AG04450 (cell line): ENCODE data around the gene THAP12. TPM values are rescaled to one million over a fixed set of nuclear protein-coding genes. Genes with fewer than 3 reads are reported as not detected.
"Not testable (repeated sequence)": the region's sequence is repeated elsewhere in the genome, so short reads cannot be mapped to it uniquely, and the experiment has no call there.

Experiments
- CTCF ChIA-PET: fragments of 300-600, 350-600 bp; formaldehyde crosslinking; extraction: SDS; loops from one replicate; lab custom pipeline; 2022; ENCODE audit warnings: antibody characterized with exemption, inconsistent platforms; lab: Charles Lee
- POLR2A ChIA-PET: fragments of 350-600 bp; formaldehyde crosslinking; extraction: SDS; loops from one replicate; lab custom pipeline; 2021; ENCODE audit warnings: antibody characterized with exemption, inconsistent platforms; lab: Yijun Ruan, JAX
- DNase-seq: peaks from one replicate; pipeline ENCODE4 v3.0.0-alpha.2; 2011; ENCODE audit warnings: low read depth, low spot score
- H3K27ac ChIP-seq: one replicate; pipeline ENCODE4 v1.5.1; 2012; ENCODE audit warnings: low read depth, low read length, control low read depth
- H3K27me3 ChIP-seq: one replicate; pipeline ENCODE4 v1.6.0; 2012; ENCODE audit warnings: low read length; ENCODE audit not compliant: control insufficient read depth, insufficient read depth
- H3K4me3 ChIP-seq: 2 replicates; pipeline ENCODE4 v1.5.1; 2011; ENCODE audit warnings: mild to moderate bottlenecking, low read depth, low read length, control low read depth
- H3K9me3 ChIP-seq: 2 replicates; pipeline ENCODE4 v1.5.1; 2012; ENCODE audit warnings: low read length; ENCODE audit not compliant: control insufficient read depth, insufficient read depth
- CTCF ChIP-seq: IDR thresholded peaks from 2 replicates; pipeline ENCODE4 v1.5.1; 2011; ENCODE audit warnings: low read depth, low read length, control low read depth, inconsistent platforms
- polyA plus RNA-seq: library from polyadenylated mRNA; depleted of rRNA; stranded (reverse); fragments of >200 nt; gene quantifications from 2 replicates; pipeline ENCODE4 v1.2.3, GENCODE V29; 2011

The THAP12 gene
- polyA plus RNA-seq, 1 experiment = 54.7 TPM

- H3K9me3 ChIP-seq = no peaks in the 10 kb centered on the region
- H3K27me3 ChIP-seq = peaks cover 12% of the 10 kb centered on the region
- ChIA-PET POLR2A (no interaction called here), CTCF (no interaction called here)
- no peak for DNase-seq
- H3K4me3 ChIP-seq = no peak overlapping the region
- TF ChIP-seq CTCF = peak; percentile 19; the same call in 1 of the 2 replicates
- H3K27ac ChIP-seq = no peak overlapping the region
Observed at GRCh38 chr11:76419896-76420295, 39.0 kb upstream of the THAP12 start.

DNA sequence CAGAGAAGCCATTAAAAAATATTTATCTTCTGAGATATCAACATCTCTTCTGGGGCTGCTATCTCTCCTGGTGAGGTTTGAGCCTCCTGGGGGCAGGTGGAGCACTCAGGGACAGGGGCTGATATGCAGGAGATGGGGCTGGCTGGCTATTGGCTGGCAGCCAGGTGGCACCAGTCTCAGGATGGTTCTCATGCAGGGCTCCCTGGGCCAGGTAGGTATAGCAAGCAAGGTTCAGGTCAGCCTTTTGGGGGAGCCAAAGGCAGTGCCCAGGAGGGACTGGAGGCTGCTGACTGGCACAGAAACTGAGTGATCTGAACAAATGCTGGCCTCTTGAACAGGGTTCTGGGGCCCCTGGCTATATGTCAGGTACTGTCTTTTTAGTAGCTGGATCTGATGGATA lies 34.1 kb upstream of the THAP12 start:
- ChIA-PET POLR2A (no interaction called here), CTCF (no interaction called here)
- Histone ChIP-seq H3K4me3 (no peak overlapping the region), H3K27me3 (peaks cover 16% of the 10 kb centered on the region), H3K27ac (no peak overlapping the region), H3K9me3 (no peaks in the 10 kb centered on the region)
- no peak for TF ChIP-seq CTCF
- DNase-seq = no peak

DNA sequence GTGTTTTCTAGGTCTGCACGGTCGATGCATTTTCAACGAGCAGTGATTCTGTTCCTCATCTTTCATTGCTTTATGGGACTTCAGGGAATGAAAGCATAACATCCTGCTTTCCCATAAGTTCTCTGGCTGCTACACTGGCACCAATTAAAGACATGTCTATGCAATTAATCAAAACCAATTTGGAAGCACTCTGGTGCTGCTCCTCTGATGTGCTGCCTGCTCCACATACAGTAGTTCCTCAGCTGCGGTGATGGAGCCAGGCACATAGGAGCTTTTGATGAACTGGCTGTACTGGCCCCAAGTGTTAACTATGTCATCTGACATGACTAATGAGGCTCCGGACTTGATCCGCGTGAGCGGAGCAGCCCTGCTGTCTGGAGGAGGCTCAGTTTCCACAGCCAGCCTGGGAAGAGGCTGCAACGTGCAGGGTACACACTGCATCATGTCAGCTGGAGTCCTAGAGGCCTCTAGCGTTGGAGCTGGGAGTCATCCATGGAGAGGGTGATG lies 30.0 kb upstream of the THAP12 start:
- no peak for DNase-seq

DNA sequence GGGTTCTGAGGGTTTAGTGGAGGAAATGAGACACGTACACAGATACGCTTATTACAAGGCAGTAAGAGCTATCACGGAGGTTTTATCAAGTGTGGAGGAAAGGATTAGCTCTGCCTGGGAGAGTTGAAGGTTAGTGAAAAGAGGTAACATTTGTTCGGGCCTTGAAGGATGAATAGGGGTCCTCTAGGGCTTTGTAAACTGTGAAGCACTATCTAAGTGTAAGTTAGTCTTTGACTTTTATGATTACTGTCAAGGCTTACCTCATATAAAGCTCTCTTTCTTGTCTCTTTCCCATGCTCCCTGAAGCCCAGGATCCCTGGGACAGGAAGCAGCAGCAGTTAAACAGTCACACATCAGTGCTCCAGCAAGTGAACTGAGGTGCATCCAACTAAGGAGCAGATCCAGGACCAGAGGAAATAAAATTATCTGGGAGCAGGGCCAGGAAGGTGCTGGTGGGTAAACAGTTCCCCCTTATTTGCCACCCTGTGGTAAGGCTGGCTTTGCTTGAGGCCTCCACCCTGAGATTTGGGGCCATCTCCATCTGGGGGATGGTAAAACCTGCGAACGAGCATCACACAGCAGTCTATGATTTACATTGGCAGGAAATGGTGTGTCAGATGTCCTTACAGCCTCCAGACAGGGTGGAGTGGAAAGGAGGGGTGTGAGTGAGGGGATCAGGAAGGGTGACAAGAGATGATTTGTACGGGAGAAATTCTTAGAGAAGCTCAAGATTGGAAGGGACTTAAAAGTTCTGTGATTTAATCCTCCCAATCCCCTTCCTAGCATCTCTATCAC lies 27.4 kb upstream of the THAP12 start:
- ChIA-PET POLR2A (no interaction called here), CTCF (no interaction called here)
- peaks cover 23% of the 10 kb centered on the region for H3K27me3 ChIP-seq
- H3K27ac ChIP-seq = no peak overlapping the region
- H3K4me3 ChIP-seq = no peak overlapping the region
- DNase-seq = no peak
- H3K9me3 ChIP-seq = no peaks in the 10 kb centered on the region
- TF ChIP-seq CTCF = no peak

More for the DNA sequence above, 30.0 kb upstream of the THAP12 start:
- Histone ChIP-seq H3K9me3 (no peaks in the 10 kb centered on the region), H3K27ac (no peak overlapping the region), H3K4me3 (no peak overlapping the region), H3K27me3 (peaks cover 23% of the 10 kb centered on the region)
- CTCF ChIA-PET = no interaction called here
- TF ChIP-seq CTCF = no peak
- POLR2A ChIA-PET = no interaction called here

DNA sequence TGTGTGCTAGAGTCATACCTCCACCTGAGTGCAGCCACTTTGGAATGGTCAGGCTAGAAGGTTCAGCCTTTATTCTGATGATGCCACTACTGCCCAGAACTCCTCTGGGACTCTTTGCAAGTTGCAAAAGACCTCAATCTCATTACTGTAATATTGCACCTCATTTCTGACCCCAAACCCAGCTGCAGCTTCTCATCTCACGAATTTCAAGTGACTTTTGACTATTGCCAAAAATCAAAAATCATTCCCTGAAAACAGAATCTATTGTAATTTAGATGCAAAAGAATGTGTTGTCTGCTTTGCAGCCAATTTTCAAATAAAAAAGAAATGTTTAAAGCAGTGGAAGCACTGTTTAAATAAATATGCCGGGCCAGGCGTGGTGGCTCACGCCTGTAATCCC lies 25.4 kb upstream of the THAP12 start:
- Histone ChIP-seq H3K27ac (no peak overlapping the region), H3K27me3 (peaks cover 14% of the 10 kb centered on the region), H3K4me3 (no peak overlapping the region), H3K9me3 (no peaks in the 10 kb centered on the region)
- POLR2A ChIA-PET = no interaction called here
- CTCF ChIA-PET = no interaction called here
- no peak for TF ChIP-seq CTCF
- no peak for DNase-seq

DNA sequence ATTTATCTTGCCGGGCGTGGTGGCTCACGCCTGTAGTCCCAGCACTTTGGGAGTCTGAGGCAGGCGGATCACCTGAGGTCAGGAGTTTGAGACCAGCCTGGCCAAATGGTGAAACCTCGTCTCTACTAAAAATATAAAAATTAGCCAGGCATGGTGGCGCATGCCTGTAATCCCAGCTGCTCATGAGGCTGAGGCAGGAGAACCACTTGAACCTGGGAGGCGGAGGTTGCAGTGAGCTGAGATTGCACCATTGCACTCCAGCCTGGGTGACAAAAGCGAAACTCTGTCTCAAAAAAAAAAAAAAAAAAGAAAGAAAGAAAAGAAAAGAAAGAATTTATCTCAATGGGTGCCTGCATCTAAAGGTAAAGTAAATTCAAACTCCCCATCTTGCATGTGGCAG lies 20.6 kb upstream of the THAP12 start:
- CTCF ChIA-PET, H3K27ac ChIP-seq, DNase-seq, H3K4me3 ChIP-seq, POLR2A ChIA-PET, H3K27me3 ChIP-seq, H3K9me3 ChIP-seq: not testable (repeated sequence)
